HL-60/S4 (cell line): ENCODE measurements around the gene POU6F2.

Experiments used
- in situ Hi-C: fragments of 300-500 bp; cut with MboI; formaldehyde crosslinking; loops from 2 replicates; pipeline ENCODE4 v1.14.3; 2022; ENCODE audit warnings: low sequenced_read_pairs

The POU6F2 gene

GRCh38 chr7:38977685-38978084 is at the start of gene POU6F2:
Gene POU6F2, plus strand, starts transcription at chr7:38977909. Its CDS starts 45 bp downstream, at chr7:38977954.
- in situ Hi-C loops: no loop called here

- in situ Hi-C loops: loop anchor here (25.0 kb wide), 1 partner anchor 584 kb away; no protein-coding TSS in a partner anchor
Measured at GRCh38 chr7:38928506-38928905, 49.2 kb upstream of the POU6F2 start.

GRCh38 chr7:38929460-38930171 is 48.1 kb upstream of the POU6F2 start:
- in situ Hi-C loops: loop anchor here (25.0 kb wide), 1 partner anchor 583 kb away; no protein-coding TSS in a partner anchor

- in situ Hi-C loops: loop anchor here (25.0 kb wide), 1 partner anchor 580 kb away; no protein-coding TSS in a partner anchor
Measured at GRCh38 chr7:38932509-38933168, 45.1 kb upstream of the POU6F2 start.

- in situ Hi-C loops: loop anchor here (25.0 kb wide), 1 partner anchor 578 kb away; no protein-coding TSS in a partner anchor
Measured at GRCh38 chr7:38934051-38934450, 43.7 kb upstream of the POU6F2 start.

GRCh38 chr7:38934536-38934935 is 43.2 kb upstream of the POU6F2 start:
- in situ Hi-C loops: loop anchor here (25.0 kb wide), 1 partner anchor 578 kb away; no protein-coding TSS in a partner anchor

- in situ Hi-C loops: loop anchor here (25.0 kb wide), 1 partner anchor 576 kb away; no protein-coding TSS in a partner anchor
Measured at GRCh38 chr7:38936641-38937040, 41.1 kb upstream of the POU6F2 start.

GRCh38 chr7:38938001-38938485 is 39.7 kb upstream of the POU6F2 start:
- in situ Hi-C loops: loop anchor here (25.0 kb wide), 1 partner anchor 574 kb away; no protein-coding TSS in a partner anchor

- in situ Hi-C loops: loop anchor here (25.0 kb wide), 1 partner anchor 574 kb away; no protein-coding TSS in a partner anchor
Measured at GRCh38 chr7:38938589-38938988, 39.1 kb upstream of the POU6F2 start.

- in situ Hi-C loops: loop anchor here (25.0 kb wide), 1 partner anchor 572 kb away; no protein-coding TSS in a partner anchor
Measured at GRCh38 chr7:38940774-38941173, 36.9 kb upstream of the POU6F2 start.

- in situ Hi-C loops: loop anchor here (25.0 kb wide), 1 partner anchor 570 kb away; no protein-coding TSS in a partner anchor
Measured at GRCh38 chr7:38942431-38943051, 35.2 kb upstream of the POU6F2 start.

GRCh38 chr7:38947541-38947940 is 30.2 kb upstream of the POU6F2 start:
- in situ Hi-C loops: loop anchor here (25.0 kb wide), 1 partner anchor 565 kb away; no protein-coding TSS in a partner anchor

GRCh38 chr7:38950309-38950708 is 27.4 kb upstream of the POU6F2 start:
- in situ Hi-C loops: no loop called here

GRCh38 chr7:38951213-38951612 is 26.5 kb upstream of the POU6F2 start:
- in situ Hi-C loops: no loop called here

GRCh38 chr7:38953227-38953626 is 24.5 kb upstream of the POU6F2 start:
- in situ Hi-C loops: no loop called here

GRCh38 chr7:38953971-38954370 is 23.7 kb upstream of the POU6F2 start:
- in situ Hi-C loops: no loop called here

GRCh38 chr7:38955892-38956291 is 21.8 kb upstream of the POU6F2 start:
- in situ Hi-C loops: no loop called here

GRCh38 chr7:38962028-38962427 is 15.7 kb upstream of the POU6F2 start:
- in situ Hi-C loops: no loop called here

- in situ Hi-C loops: no loop called here
Measured at GRCh38 chr7:38964921-38965320, 12.8 kb upstream of the POU6F2 start.

- in situ Hi-C loops: no loop called here
Measured at GRCh38 chr7:38973760-38974159, 3.9 kb upstream of the POU6F2 start.

- in situ Hi-C loops: no loop called here
Measured at GRCh38 chr7:38975944-38976392, 1.7 kb upstream of the POU6F2 start.
